Lung (tissue), 12 donors: Measurements from ENCODE around the gene MYF5. TPM values are rescaled to one million over a fixed set of nuclear protein-coding genes. Genes with fewer than 3 reads are reported as not detected.

Experiments used
- ATAC-seq: fragments of 200-7000 bp; cut with Tn5 transposase; one replicate; pipeline ENCODE4 v1.9.1; 2020; ENCODE audit warnings: moderate number of reproducible peaks; ENCODE audit not compliant: insufficient read depth, low FRiP score
- DNase-seq, 3 donors: peaks; one replicate each; pipeline ENCODE4 v3.0.0-alpha.2; 2013 to 2017
- H3K27ac ChIP-seq, 2 donors: one replicate each; pipeline ENCODE4 v1.5.1; 2013; ENCODE audit warnings: mild to moderate bottlenecking in 2 of 2, moderate library complexity in 2 of 2, control low read depth in 1 of 2, inconsistent platforms in 1 of 2, low read depth in 1 of 2, low read length in 1 of 2
- H3K27me3 ChIP-seq, 3 donors: one replicate each; pipeline ENCODE4 v1.5.1; 2013; ENCODE audit warnings: low read length in 2 of 3; ENCODE audit not compliant: control insufficient read depth in 3 of 3, insufficient read depth in 3 of 3
- H3K36me3 ChIP-seq, 4 donors: one replicate each; pipeline ENCODE4 v1.5.1; 2013; ENCODE audit warnings: low read length in 4 of 4, mild to moderate bottlenecking in 1 of 4, moderate library complexity in 1 of 4; ENCODE audit not compliant: control insufficient read depth in 4 of 4, insufficient read depth in 4 of 4
- H3K4me1 ChIP-seq, 5 donors: one replicate each; pipeline ENCODE4 v1.5.1; 2013; ENCODE audit warnings: low read length in 5 of 5, mild to moderate bottlenecking in 2 of 5, moderate library complexity in 1 of 5; ENCODE audit not compliant: control insufficient read depth in 5 of 5, insufficient read depth in 5 of 5
- H3K4me3 ChIP-seq: one replicate; pipeline ENCODE4 v1.5.1; 2013; ENCODE audit warnings: mild to moderate bottlenecking, control low read depth, moderate library complexity
- H3K9ac ChIP-seq, 2 donors: one replicate each; pipeline ENCODE4 v1.5.1; 2013; ENCODE audit warnings: low read length in 2 of 2, control low read depth in 1 of 2; ENCODE audit not compliant: insufficient read depth in 1 of 2
- H3K9me3 ChIP-seq, 4 donors: one replicate each; pipeline ENCODE4 v1.5.1; 2013; ENCODE audit warnings: low read length in 3 of 4, mild to moderate bottlenecking in 1 of 4, moderate library complexity in 1 of 4; ENCODE audit not compliant: control insufficient read depth in 4 of 4, insufficient read depth in 3 of 4
- CTCF ChIP-seq: IDR thresholded peaks from 2 replicates; pipeline ENCODE4 v1.5.1; 2012; ENCODE audit warnings: mild to moderate bottlenecking; ENCODE audit errors: control extremely low read depth, extremely low read depth
- WGBS, 2 donors: extraction: QIAGEN DNeasy Blood & Tissue Kit; methylation state at CpG; one replicate each; pipeline ENCODE4 v1.1.7; 2013; 5-methylcytosine and 5-hydroxymethylcytosine counted together
- polyA plus RNA-seq, 2 donors: library from polyadenylated mRNA; stranded (reverse); fragments of 200-250 nt; gene quantifications; one replicate each; pipeline ENCODE4 v1.2.1, GENCODE V29; 2013
- total RNA-seq, 2 donors: library from RNA; depleted of rRNA in 1 of 2; stranded (reverse); fragments of >200 nt in 1 of 2; gene quantifications; one replicate each; pipeline ENCODE4 v1.2.1, GENCODE V29; 2014 to 2021
- donor health status: control.
- donor health status: control.
- donor health status: Bipolar disorder and iron deficiency.
- donor health status: healthy.
- donor health status: DM: yes; HTN: yes; CAD: no.

MYF5 gene
- total and polyA plus RNA-seq, 4 donors = not detected

GRCh38 chr12:80684077-80684495, 32.6 kb upstream of the MYF5 start:
- H3K9ac ChIP-seq = no peak overlapping the region
- DNase-seq (no peak), ATAC-seq (no peak)
- no peaks in the 10 kb centered on the region for H3K4me1 ChIP-seq
- H3K4me3 ChIP-seq = no peak overlapping the region
- no peak for TF ChIP-seq CTCF
- no peak overlapping the region for H3K27ac ChIP-seq
- H3K9me3 ChIP-seq = no peaks in the 10 kb centered on the region
- WGBS, 2 donors = 50 to 70% methylated on average over 7 of the region's 7 CpGs
- H3K36me3 ChIP-seq = no peaks in the 10 kb centered on the region
- no peaks in the 10 kb centered on the region for H3K27me3 ChIP-seq

- H3K36me3 ChIP-seq = no peaks in the 10 kb centered on the region
- no peaks in the 10 kb centered on the region for H3K9me3 ChIP-seq
- no peak for TF ChIP-seq CTCF
- no peak for DNase-seq
- no peak overlapping the region for H3K27ac ChIP-seq
- 90 to 94% methylated on average over 1 of the region's 1 CpG for WGBS, 2 donors
- no peak overlapping the region for H3K4me3 ChIP-seq
- no peaks in the 10 kb centered on the region for H3K4me1 ChIP-seq
- H3K27me3 ChIP-seq = no peaks in the 10 kb centered on the region
- no peak for ATAC-seq
- H3K9ac ChIP-seq = no peak overlapping the region
Observed at GRCh38 chr12:80690090-80690489, 26.6 kb upstream of the MYF5 start.

GRCh38 chr12:80690513-80690912, 26.2 kb upstream of the MYF5 start:
- H3K4me3 ChIP-seq = no peak overlapping the region
- no peak for ATAC-seq
- no peaks in the 10 kb centered on the region for H3K9me3 ChIP-seq
- no peaks in the 10 kb centered on the region for H3K27me3 ChIP-seq
- no peak for DNase-seq
- no peak for TF ChIP-seq CTCF
- no peaks in the 10 kb centered on the region for H3K36me3 ChIP-seq
- WGBS, 2 donors = 46 to 47% methylated on average over 2 of the region's 2 CpGs
- H3K4me1 ChIP-seq = no peaks in the 10 kb centered on the region
- no peak overlapping the region for H3K27ac ChIP-seq
- H3K9ac ChIP-seq = no peak overlapping the region

GRCh38 chr12:80692114-80692513, 24.6 kb upstream of the MYF5 start:
- H3K27me3 ChIP-seq = no peaks in the 10 kb centered on the region
- H3K36me3 ChIP-seq = no peaks in the 10 kb centered on the region
- WGBS, 2 donors = 81 to 89% methylated on average over 1 of the region's 1 CpG
- no peak overlapping the region for H3K4me3 ChIP-seq
- no peak for DNase-seq
- no peak overlapping the region for H3K9ac ChIP-seq
- no peak overlapping the region for H3K27ac ChIP-seq
- no peaks in the 10 kb centered on the region for H3K4me1 ChIP-seq
- H3K9me3 ChIP-seq = no peaks in the 10 kb centered on the region
- no peak for ATAC-seq
- TF ChIP-seq CTCF = no peak
